H9 (cell line): ENCODE results near the gene CCDC172. TPM values are rescaled to one million over a fixed set of nuclear protein-coding genes. Genes with fewer than 3 reads are reported as not detected.

Source experiments
- DNase-seq: peaks from one replicate; pipeline ENCODE4 v3.0.0-alpha.2; 2017
- H2AFZ ChIP-seq: one replicate; pipeline ENCODE4 v1.6.1; 2013; ENCODE audit warnings: mild to moderate bottlenecking, low read length, control low read depth, moderate library complexity
- H2AK5ac ChIP-seq: 2 replicates; pipeline ENCODE4 v1.6.1; 2013; ENCODE audit warnings: low read length, control low read depth, mixed read lengths; ENCODE audit not compliant: insufficient read length
- H2BK120ac ChIP-seq: one replicate; pipeline ENCODE4 v1.6.1; 2013; ENCODE audit warnings: low read depth, mild to moderate bottlenecking, low read length, control low read depth, inconsistent platforms; ENCODE audit not compliant: poor library complexity, severe bottlenecking
- H2BK12ac ChIP-seq: 2 replicates; pipeline ENCODE4 v1.6.1; 2013; ENCODE audit warnings: low read length, control low read depth, mixed read lengths, low read depth; ENCODE audit not compliant: insufficient read length
- H2BK15ac ChIP-seq: 2 replicates; pipeline ENCODE4 v1.6.1; 2013; ENCODE audit warnings: low read depth, low read length, control low read depth
- H2BK20ac ChIP-seq: one replicate; pipeline ENCODE4 v1.6.1; 2013; ENCODE audit warnings: low read depth, mild to moderate bottlenecking, low read length, control low read depth, inconsistent platforms; ENCODE audit not compliant: poor library complexity, severe bottlenecking
- H2BK5ac ChIP-seq: 2 replicates; pipeline ENCODE4 v1.6.1; 2013; ENCODE audit warnings: low read length, control low read depth, mixed read lengths; ENCODE audit not compliant: insufficient read length
- H3K14ac ChIP-seq: 2 replicates; pipeline ENCODE4 v1.6.1; 2013; ENCODE audit warnings: low read length, control low read depth; ENCODE audit not compliant: insufficient read depth
- H3K18ac ChIP-seq: 2 replicates; pipeline ENCODE4 v1.6.1; 2013; ENCODE audit warnings: low read depth, mild to moderate bottlenecking, mixed read lengths, low read length, control low read depth; ENCODE audit not compliant: insufficient read length
- H3K23ac ChIP-seq: 2 replicates; pipeline ENCODE4 v1.6.1; 2013; ENCODE audit warnings: low read length, control low read depth, mixed read lengths, low read depth; ENCODE audit not compliant: insufficient read length
- H3K23me2 ChIP-seq: 2 replicates; pipeline ENCODE4 v1.6.1; 2013; ENCODE audit warnings: low read depth, mild to moderate bottlenecking, mixed read lengths, low read length, control low read depth; ENCODE audit not compliant: insufficient read length, poor library complexity, severe bottlenecking
- H3K27ac ChIP-seq: 2 replicates; pipeline ENCODE4 v1.5.1; 2013; ENCODE audit warnings: low read length, control low read depth, mixed read lengths, low read depth; ENCODE audit not compliant: insufficient read length
- H3K27me3 ChIP-seq: 2 replicates; pipeline ENCODE4 v1.6.1; 2013; ENCODE audit warnings: low read length, control low read depth, inconsistent platforms; ENCODE audit not compliant: insufficient read depth
- H3K4ac ChIP-seq: 2 replicates; pipeline ENCODE4 v1.6.1; 2013; ENCODE audit warnings: low read depth, mild to moderate bottlenecking, control low read depth, inconsistent platforms, low read length, moderate library complexity
- H3K4me1 ChIP-seq: 2 replicates; pipeline ENCODE4 v1.6.1; 2013; ENCODE audit warnings: low read length, control low read depth, inconsistent platforms; ENCODE audit not compliant: insufficient read depth
- H3K4me2 ChIP-seq: 2 replicates; pipeline ENCODE4 v1.6.1; 2013; ENCODE audit warnings: low read length, control low read depth, mixed read lengths; ENCODE audit not compliant: insufficient read length, insufficient read depth
- H3K56ac ChIP-seq: 2 replicates; pipeline ENCODE4 v1.6.1; 2013; ENCODE audit warnings: low read depth, mild to moderate bottlenecking, mixed read lengths, low read length, control low read depth; ENCODE audit not compliant: insufficient read length
- H3K79me1 ChIP-seq: 2 replicates; pipeline ENCODE4 v1.6.1; 2013; ENCODE audit warnings: low read depth, mild to moderate bottlenecking, moderate library complexity, low read length, control low read depth, inconsistent platforms; ENCODE audit not compliant: insufficient read depth, poor library complexity, severe bottlenecking
- H3K79me2 ChIP-seq: 2 replicates; pipeline ENCODE4 v1.6.1; 2013; ENCODE audit warnings: low read length, control low read depth, inconsistent platforms; ENCODE audit not compliant: insufficient read depth
- H3K9ac ChIP-seq: 2 replicates; pipeline ENCODE4 v1.6.1; 2013; ENCODE audit warnings: low read length, control low read depth, mixed read lengths; ENCODE audit not compliant: insufficient read length; ENCODE audit errors: extremely low read depth
- H3K9me3 ChIP-seq: one replicate; pipeline ENCODE4 v1.6.1; 2013; ENCODE audit warnings: low read depth, low read length, inconsistent platforms; ENCODE audit not compliant: control insufficient read depth
- H3T11ph ChIP-seq: one replicate; pipeline ENCODE4 v1.6.1; 2013; ENCODE audit warnings: mild to moderate bottlenecking, low read length, control low read depth, inconsistent platforms
- H4K20me1 ChIP-seq: one replicate; pipeline ENCODE4 v1.6.1; 2013; ENCODE audit not compliant: control insufficient read depth, insufficient read length, insufficient read depth
- H4K5ac ChIP-seq: 2 replicates; pipeline ENCODE4 v1.6.1; 2013; ENCODE audit warnings: low read depth, mild to moderate bottlenecking, mixed read lengths, low read length, control low read depth; ENCODE audit not compliant: insufficient read length
- H4K8ac ChIP-seq: replicated peaks from 2 replicates; pipeline ENCODE4 v1.6.1; 2013; ENCODE audit warnings: low read length, control low read depth, mixed read lengths, low read depth; ENCODE audit not compliant: insufficient read length
- H4K91ac ChIP-seq: 2 replicates; pipeline ENCODE4 v1.6.1; 2013; ENCODE audit warnings: low read depth, mild to moderate bottlenecking, moderate library complexity, mixed read lengths, low read length, control low read depth; ENCODE audit not compliant: insufficient read length
- H3K27ac Mint-ChIP-seq, 3 experiments: 2 replicates in 2 of 3; 3 replicates in 1 of 3; pipeline ENCODE4 v1.8.0; 2020 to 2021; ENCODE audit warnings: mixed read lengths in 3 of 3, mild to moderate bottlenecking in 1 of 3, moderate library complexity in 1 of 3
- H3K27me3 Mint-ChIP-seq: 2 replicates; pipeline ENCODE4 v1.8.0; 2021; ENCODE audit warnings: low read depth, mild to moderate bottlenecking, moderate library complexity, mixed read lengths
- H3K36me3 Mint-ChIP-seq, 3 experiments: 2 replicates in 2 of 3; 3 replicates in 1 of 3; pipeline ENCODE4 v1.8.0; 2020 to 2021; ENCODE audit warnings: low read depth in 3 of 3, mixed read lengths in 3 of 3; ENCODE audit not compliant: insufficient read depth in 1 of 3
- H3K4me1 Mint-ChIP-seq, 2 experiments: 2 replicates each; pipeline ENCODE4 v1.8.0; 2020; ENCODE audit warnings: mixed read lengths in 2 of 2
- H3K4me3 Mint-ChIP-seq, 2 experiments: 2 replicates in 1 of 2; 3 replicates in 1 of 2; pipeline ENCODE4 v1.8.0; 2020 to 2021; ENCODE audit warnings: mild to moderate bottlenecking in 2 of 2, mixed read lengths in 2 of 2, moderate library complexity in 1 of 2
- H3K9me3 Mint-ChIP-seq, 2 experiments: 2 replicates in 1 of 2; 3 replicates in 1 of 2; pipeline ENCODE4 v1.8.0; 2020; ENCODE audit warnings: mild to moderate bottlenecking in 2 of 2, mixed read lengths in 2 of 2, moderate library complexity in 1 of 2
- WGBS: extraction: QIAGEN DNeasy Blood & Tissue Kit; methylation state at CpG from one replicate; pipeline ENCODE4 v1.1.7; 2013; ENCODE audit warnings: missing lambda C conversion rate, low lambda C conversion rate, mixed read lengths; ENCODE audit not compliant: insufficient read length; ENCODE audit errors: extremely low coverage; 5-methylcytosine and 5-hydroxymethylcytosine counted together
- total RNA-seq: library from RNA; stranded (reverse); gene quantifications from 2 replicates; pipeline ENCODE4 v1.2.1, GENCODE V29; 2021
- TF ChIP-seq, protein P1 (sequence below): fragments of 200-600 bp; sonication (generic); conservative IDR thresholded peaks from 3 replicates; pipeline ENCODE4 v1.8.0; 2021; ENCODE audit warnings: antibody characterized with exemption, mild to moderate bottlenecking

The CCDC172 gene
- total RNA-seq, 1 experiment from 2014 or later: 1.3 TPM

DNA sequence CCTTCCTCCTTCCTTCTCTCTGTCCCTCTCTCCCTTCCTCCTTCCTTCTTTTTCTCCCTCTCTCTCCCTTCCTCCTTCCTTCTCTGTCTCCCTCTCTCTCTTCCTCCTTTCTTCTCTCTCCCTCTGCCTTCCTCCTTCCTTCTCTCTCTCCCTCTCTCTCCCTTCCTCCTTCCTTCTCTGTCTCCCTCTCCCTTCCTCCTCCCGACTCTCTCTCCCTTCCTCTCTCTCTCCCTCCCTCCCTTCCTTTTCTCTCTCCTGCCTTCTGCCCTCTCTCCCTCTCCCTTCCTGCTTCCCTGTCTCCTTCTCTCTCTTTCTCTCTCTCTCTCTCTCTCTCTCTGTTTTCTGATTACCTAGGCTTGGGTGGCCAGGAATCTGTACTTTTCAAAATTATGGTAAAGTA, 34.6 kb upstream of the CCDC172 start:
- no peak overlapping the region for H3K56ac ChIP-seq
- TF ChIP-seq, protein P1, sequence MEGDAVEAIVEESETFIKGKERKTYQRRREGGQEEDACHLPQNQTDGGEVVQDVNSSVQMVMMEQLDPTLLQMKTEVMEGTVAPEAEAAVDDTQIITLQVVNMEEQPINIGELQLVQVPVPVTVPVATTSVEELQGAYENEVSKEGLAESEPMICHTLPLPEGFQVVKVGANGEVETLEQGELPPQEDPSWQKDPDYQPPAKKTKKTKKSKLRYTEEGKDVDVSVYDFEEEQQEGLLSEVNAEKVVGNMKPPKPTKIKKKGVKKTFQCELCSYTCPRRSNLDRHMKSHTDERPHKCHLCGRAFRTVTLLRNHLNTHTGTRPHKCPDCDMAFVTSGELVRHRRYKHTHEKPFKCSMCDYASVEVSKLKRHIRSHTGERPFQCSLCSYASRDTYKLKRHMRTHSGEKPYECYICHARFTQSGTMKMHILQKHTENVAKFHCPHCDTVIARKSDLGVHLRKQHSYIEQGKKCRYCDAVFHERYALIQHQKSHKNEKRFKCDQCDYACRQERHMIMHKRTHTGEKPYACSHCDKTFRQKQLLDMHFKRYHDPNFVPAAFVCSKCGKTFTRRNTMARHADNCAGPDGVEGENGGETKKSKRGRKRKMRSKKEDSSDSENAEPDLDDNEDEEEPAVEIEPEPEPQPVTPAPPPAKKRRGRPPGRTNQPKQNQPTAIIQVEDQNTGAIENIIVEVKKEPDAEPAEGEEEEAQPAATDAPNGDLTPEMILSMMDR: no peak
- no peaks in the 10 kb centered on the region for H3K36me3 Mint-ChIP-seq
- H3K4me3 Mint-ChIP-seq: no peak overlapping the region
- WGBS: no CpG with 5 or more reads among the region's 1 CpG
- H3K4me2 ChIP-seq: no peak overlapping the region
- H3K4me1 ChIP-seq: no peaks in the 10 kb centered on the region; the same call in 1 of the 2 replicates
- no peaks in the 10 kb centered on the region for H4K20me1 ChIP-seq
- H4K5ac ChIP-seq: no peak overlapping the region
- no peak overlapping the region for H3K27ac ChIP-seq
- no peak overlapping the region for H3K14ac ChIP-seq
- peaks cover 0 to 2% of the 10 kb centered on the region in 2 experiments; a peak in 2 of 4 replicates for H3K4me1 Mint-ChIP-seq
- H3K4ac ChIP-seq: no peak overlapping the region
- peak overlapping the region in 1 of 3 experiments; percentile 49; a peak in 1 of 7 replicates for H3K27ac Mint-ChIP-seq
- DNase-seq: no peak
- H3K18ac ChIP-seq: no peak overlapping the region
- H3K9ac ChIP-seq: no peak overlapping the region
- H3T11ph ChIP-seq: no peak overlapping the region
- no peaks in the 10 kb centered on the region for H3K79me2 ChIP-seq
- H2BK12ac ChIP-seq: no peak overlapping the region
- H3K23me2 ChIP-seq: no peaks in the 10 kb centered on the region
- H2AFZ ChIP-seq: no peak overlapping the region
- no peak overlapping the region for H2BK15ac ChIP-seq
- H4K91ac ChIP-seq: no peak overlapping the region
- H2AK5ac ChIP-seq: no peak overlapping the region
- H2BK120ac ChIP-seq: no peak overlapping the region
- H3K9me3 ChIP-seq: no peaks in the 10 kb centered on the region
- H3K27me3 ChIP-seq: no peaks in the 10 kb centered on the region
- H2BK20ac ChIP-seq: no peak overlapping the region
- no peak overlapping the region for H2BK5ac ChIP-seq
- H3K23ac ChIP-seq: no peak overlapping the region
- H4K8ac ChIP-seq: no peak overlapping the region
- H3K79me1 ChIP-seq: no peaks in the 10 kb centered on the region
- H3K27me3 Mint-ChIP-seq: peaks cover 3% of the 10 kb centered on the region
- H3K9me3 Mint-ChIP-seq: peaks cover 2 to 8% of the 10 kb centered on the region in 2 experiments; a peak in 2 of 5 replicates
